T-helper 17 cell (primary cell): Measurements from ENCODE around the gene EPN1. TPM values are rescaled to one million over a fixed set of nuclear protein-coding genes. Genes with fewer than 3 reads are reported as not detected.
A peak's percentile ranks its signal among the peaks of the same experiment; 100 is the strongest.

Source experiments
- ATAC-seq: fragments of 150-1000 bp; cut with Tn5 transposase; 2 replicates; pipeline ENCODE4 v1.10.0; 2021; ENCODE audit warnings: mild to moderate bottlenecking, moderate library complexity
- DNase-seq, 3 donors: peaks; one replicate each; pipeline versions ENCODE4 v3.0.0 to v3.0.0-alpha.2; 2020 to 2021
- H3K9me3 ChIP-seq: one replicate; pipeline ENCODE4 v1.7.0; 2013; ENCODE audit warnings: low read length, mild to moderate bottlenecking; ENCODE audit not compliant: control insufficient read depth, poor library complexity, severe bottlenecking
- H3K27ac Mint-ChIP-seq: one replicate; pipeline ENCODE4 v1.8.0; 2022; ENCODE audit warnings: mild to moderate bottlenecking, moderate library complexity, mixed read lengths
- H3K27me3 Mint-ChIP-seq: one replicate; pipeline ENCODE4 v1.8.0; 2022; ENCODE audit warnings: mixed read lengths
- H3K36me3 Mint-ChIP-seq: one replicate; pipeline ENCODE4 v1.8.0; 2022; ENCODE audit warnings: low read depth, mixed read lengths
- H3K4me1 Mint-ChIP-seq: one replicate; pipeline ENCODE4 v1.8.0; 2022; ENCODE audit warnings: mild to moderate bottlenecking, mixed read lengths
- H3K4me3 Mint-ChIP-seq: one replicate; pipeline ENCODE4 v1.8.0; 2022; ENCODE audit warnings: mild to moderate bottlenecking, moderate library complexity, mixed read lengths
- total RNA-seq, 4 donors: library from RNA in 2 of 4; stranded (reverse) in 2 of 4; gene quantifications; one replicate each; pipeline ENCODE4 v1.2.3 and lab custom pipeline; 2022 to 2026

EPN1 gene
- total RNA-seq, 2 donors from 2014 or later = 42.5 to 44.1 TPM

- H3K27ac Mint-ChIP-seq = peak overlapping the region; percentile 90
- H3K4me1 Mint-ChIP-seq = peaks cover 49% of the 10 kb centered on the region
- H3K27me3 Mint-ChIP-seq = no peaks in the 10 kb centered on the region
- peak overlapping the region; percentile 76 for H3K4me3 Mint-ChIP-seq
- no peaks in the 10 kb centered on the region for H3K9me3 ChIP-seq
- no peak for DNase-seq
- no peak for ATAC-seq
- H3K36me3 Mint-ChIP-seq = peaks cover 9% of the 10 kb centered on the region
Measured at GRCh38 chr19:55659822-55660221, 15.2 kb upstream of the EPN1 start.

GRCh38 chr19:55660404-55660803, 14.6 kb upstream of the EPN1 start:
- ATAC-seq = no peak
- no peaks in the 10 kb centered on the region for H3K27me3 Mint-ChIP-seq
- no peaks in the 10 kb centered on the region for H3K9me3 ChIP-seq
- peaks cover 51% of the 10 kb centered on the region for H3K4me1 Mint-ChIP-seq
- peak overlapping the region; percentile 90 for H3K27ac Mint-ChIP-seq
- DNase-seq = no peak
- H3K4me3 Mint-ChIP-seq = no peak overlapping the region
- H3K36me3 Mint-ChIP-seq = peaks cover 9% of the 10 kb centered on the region

DNA sequence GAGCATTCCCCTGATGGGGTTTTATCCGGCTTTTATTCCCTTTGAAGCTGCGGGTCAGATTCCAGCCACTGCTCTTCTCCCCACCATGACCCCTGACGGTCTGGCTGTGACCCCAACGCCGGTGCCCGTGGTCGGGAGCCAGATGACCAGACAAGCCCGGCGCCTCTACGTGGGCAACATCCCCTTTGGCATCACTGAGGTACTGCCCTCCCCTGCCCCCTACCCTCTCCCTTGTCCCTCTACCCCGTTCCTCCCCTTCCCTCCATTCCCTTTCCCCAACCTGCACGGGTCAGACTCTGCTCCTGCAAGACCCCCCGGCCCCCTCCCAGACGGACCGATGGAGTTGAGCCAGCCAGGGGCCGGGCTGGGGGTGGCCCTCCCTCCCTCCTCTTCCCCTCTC, 14.0 kb upstream of the EPN1 start:
- DNase-seq (no peak), ATAC-seq (no peak)
- Mint-ChIP-seq H3K4me1 (peaks cover 48% of the 10 kb centered on the region), H3K36me3 (peaks cover 9% of the 10 kb centered on the region), H3K4me3 (no peak overlapping the region), H3K27me3 (no peaks in the 10 kb centered on the region), H3K27ac (peak overlapping the region; percentile 90)
- no peaks in the 10 kb centered on the region for H3K9me3 ChIP-seq

DNA sequence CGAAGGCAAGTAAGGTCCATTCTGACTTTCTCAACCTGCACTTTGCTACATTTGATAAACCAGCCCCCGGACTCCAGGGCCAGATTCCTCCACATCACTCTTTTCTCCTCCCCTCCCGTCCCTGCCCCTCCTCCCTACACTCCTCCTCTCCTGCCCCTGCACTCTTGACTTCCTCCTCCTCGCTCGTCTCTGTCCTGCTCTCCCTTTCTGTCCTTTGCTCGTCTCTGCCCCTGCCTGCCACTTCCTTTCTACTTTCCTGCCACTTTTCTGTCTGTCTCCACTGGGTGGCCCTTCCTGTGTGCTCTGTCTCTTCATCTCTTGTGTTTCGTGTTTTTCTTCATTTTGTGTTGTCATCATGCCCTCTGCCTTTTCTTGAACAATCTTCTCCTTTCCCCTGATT, 13.2 kb upstream of the EPN1 start:
- H3K36me3 Mint-ChIP-seq = peaks cover 9% of the 10 kb centered on the region

GRCh38 chr19:55663846-55664536, 11.0 kb upstream of the EPN1 start:
- DNase-seq (no peak), ATAC-seq (no peak)
- peaks cover 40% of the 10 kb centered on the region for H3K4me1 Mint-ChIP-seq
- H3K4me3 Mint-ChIP-seq = no peak overlapping the region
- no peaks in the 10 kb centered on the region for H3K9me3 ChIP-seq
- no peak overlapping the region for H3K27ac Mint-ChIP-seq
- no peaks in the 10 kb centered on the region for H3K27me3 Mint-ChIP-seq
- H3K36me3 Mint-ChIP-seq = peaks cover 9% of the 10 kb centered on the region

More for the DNA sequence above, 13.2 kb upstream of the EPN1 start:
- no peak overlapping the region for H3K4me3 Mint-ChIP-seq
- H3K27ac Mint-ChIP-seq = no peak overlapping the region
- ATAC-seq = no peak
- H3K27me3 Mint-ChIP-seq = no peaks in the 10 kb centered on the region
- peaks cover 44% of the 10 kb centered on the region for H3K4me1 Mint-ChIP-seq
- H3K9me3 ChIP-seq = no peaks in the 10 kb centered on the region
- DNase-seq = no peak

DNA sequence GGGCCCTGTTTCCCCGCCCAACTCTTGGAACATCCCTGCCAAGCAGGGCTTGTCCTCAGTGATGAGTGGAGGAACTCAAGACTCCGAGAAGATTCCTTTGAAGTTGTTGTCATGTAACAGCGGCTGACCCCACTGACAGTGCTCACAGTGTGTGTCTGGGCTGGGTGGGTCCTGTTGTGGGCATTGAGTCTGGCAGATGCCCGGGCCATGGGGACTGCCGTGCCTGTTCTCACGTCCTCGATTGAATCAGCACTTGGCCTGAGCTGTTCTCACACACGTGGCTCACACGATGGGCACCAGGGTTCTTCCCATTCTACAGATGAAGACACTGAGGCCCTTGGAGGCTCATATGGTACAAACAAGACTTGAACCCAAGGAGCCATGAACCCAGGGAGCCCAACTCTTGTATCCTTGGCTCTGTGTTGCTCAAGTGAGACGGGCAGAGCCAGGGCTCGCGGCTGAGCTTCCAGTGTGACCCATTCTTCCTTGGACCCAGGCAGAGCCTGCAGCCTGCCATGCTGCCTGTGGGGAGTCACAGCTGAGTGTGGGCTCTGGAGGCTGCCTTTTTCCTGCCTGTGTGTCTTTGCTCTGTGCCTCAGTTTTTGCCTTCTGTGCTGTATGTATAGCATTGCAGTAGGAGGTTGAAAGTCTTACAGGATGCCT, 8.6 kb upstream of the EPN1 start:
- H3K4me1 Mint-ChIP-seq = peaks cover 44% of the 10 kb centered on the region
- H3K9me3 ChIP-seq = no peaks in the 10 kb centered on the region
- no peak overlapping the region for H3K27ac Mint-ChIP-seq
- no peak overlapping the region for H3K4me3 Mint-ChIP-seq
- no peak for ATAC-seq
- H3K36me3 Mint-ChIP-seq = peaks cover 5% of the 10 kb centered on the region
- DNase-seq = no peak
- no peaks in the 10 kb centered on the region for H3K27me3 Mint-ChIP-seq

- Mint-ChIP-seq H3K27me3 (no peaks in the 10 kb centered on the region), H3K27ac (no peak overlapping the region), H3K4me1 (peaks cover 39% of the 10 kb centered on the region), H3K36me3 (peaks cover 1% of the 10 kb centered on the region), H3K4me3 (no peak overlapping the region)
- no peak for ATAC-seq
- DNase-seq = no peak
- no peaks in the 10 kb centered on the region for H3K9me3 ChIP-seq
Measured at GRCh38 chr19:55667006-55667381, 8.0 kb upstream of the EPN1 start.

DNA sequence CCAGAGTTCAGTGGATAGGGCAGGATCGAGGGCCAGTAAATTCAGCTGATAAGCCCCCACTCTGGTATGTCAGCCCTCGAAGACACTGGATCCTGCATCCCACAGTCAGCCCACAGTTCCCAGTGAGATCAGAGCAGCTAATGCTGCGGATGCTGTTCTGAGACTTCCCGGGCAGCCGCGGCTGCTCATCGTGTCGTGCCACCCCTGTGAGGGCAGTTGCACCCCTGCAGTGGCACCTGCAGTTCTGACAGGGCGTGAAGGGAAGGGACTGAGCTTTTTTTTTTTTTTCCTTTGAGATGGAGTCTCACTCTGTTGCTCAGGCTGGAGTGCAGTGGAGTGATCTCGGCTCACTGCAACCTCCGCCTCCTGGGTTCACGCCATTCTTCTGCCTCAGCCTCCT, 7.5 kb upstream of the EPN1 start:
- ATAC-seq (no peak), DNase-seq (no peak)
- H3K27ac Mint-ChIP-seq = no peak overlapping the region
- no peaks in the 10 kb centered on the region for H3K36me3 Mint-ChIP-seq
- no peaks in the 10 kb centered on the region for H3K27me3 Mint-ChIP-seq
- peaks cover 40% of the 10 kb centered on the region for H3K4me1 Mint-ChIP-seq
- H3K9me3 ChIP-seq = no peaks in the 10 kb centered on the region
- H3K4me3 Mint-ChIP-seq = no peak overlapping the region

GRCh38 chr19:55667958-55668357, 7.1 kb upstream of the EPN1 start:
- DNase-seq = no peak
- Mint-ChIP-seq H3K27ac (no peak overlapping the region), H3K27me3 (no peaks in the 10 kb centered on the region), H3K36me3 (no peaks in the 10 kb centered on the region), H3K4me1 (peaks cover 35% of the 10 kb centered on the region), H3K4me3 (no peak overlapping the region)
- no peak for ATAC-seq
- H3K9me3 ChIP-seq = no peaks in the 10 kb centered on the region

- no peaks in the 10 kb centered on the region for H3K36me3 Mint-ChIP-seq
- H3K27ac Mint-ChIP-seq = no peak overlapping the region
- H3K9me3 ChIP-seq = no peaks in the 10 kb centered on the region
- no peak for DNase-seq
- no peak for ATAC-seq
- peaks cover 37% of the 10 kb centered on the region for H3K4me1 Mint-ChIP-seq
- no peak overlapping the region for H3K4me3 Mint-ChIP-seq
- no peaks in the 10 kb centered on the region for H3K27me3 Mint-ChIP-seq
Measured at GRCh38 chr19:55668603-55669348, 6.2 kb upstream of the EPN1 start.

- DNase-seq = no peak
- H3K9me3 ChIP-seq = no peaks in the 10 kb centered on the region
- no peaks in the 10 kb centered on the region for H3K36me3 Mint-ChIP-seq
- ATAC-seq = no peak
- no peak overlapping the region for H3K27ac Mint-ChIP-seq
- no peak overlapping the region for H3K4me3 Mint-ChIP-seq
- H3K4me1 Mint-ChIP-seq = peaks cover 36% of the 10 kb centered on the region
- no peaks in the 10 kb centered on the region for H3K27me3 Mint-ChIP-seq
Measured at GRCh38 chr19:55669418-55670279, 5.4 kb upstream of the EPN1 start.

DNA sequence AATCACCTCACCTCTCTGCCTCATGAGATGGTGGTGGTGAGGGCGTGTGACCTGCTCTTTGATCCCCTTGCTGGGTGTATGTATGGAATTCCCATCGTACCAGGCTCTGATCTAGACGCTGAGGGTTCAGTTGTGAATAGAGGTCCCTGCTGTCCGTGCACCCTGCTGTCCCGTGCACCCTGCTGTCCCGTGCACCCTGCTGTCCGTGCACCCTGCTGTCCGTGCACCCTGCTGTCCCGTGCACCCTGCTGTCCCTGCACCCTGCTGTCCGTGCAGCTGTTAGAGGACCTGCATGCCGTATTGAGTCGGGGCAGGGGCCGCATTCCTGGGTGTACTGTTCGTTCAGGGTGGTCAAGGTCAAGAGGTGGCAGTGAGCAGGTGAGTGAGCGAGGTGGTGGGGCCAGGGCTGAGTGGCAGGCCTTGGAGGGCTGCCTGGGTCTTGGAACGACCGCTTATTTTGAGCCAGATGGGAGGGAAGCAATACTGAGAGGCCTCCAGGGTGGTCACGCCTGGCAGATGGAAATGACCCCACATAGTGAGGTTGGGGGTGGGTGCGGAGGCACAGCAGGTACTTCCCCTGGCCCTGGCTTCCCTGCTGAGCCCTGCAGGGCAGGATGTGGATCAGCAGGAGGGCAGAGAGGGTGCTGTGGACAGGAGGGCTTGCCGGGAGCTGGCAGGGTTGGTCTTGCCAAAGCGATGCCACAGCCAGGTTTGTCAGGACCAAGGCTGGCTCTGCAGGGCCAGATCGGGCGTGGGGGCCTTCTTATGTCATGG, 4.6 kb upstream of the EPN1 start:
- Mint-ChIP-seq H3K27me3 (no peaks in the 10 kb centered on the region), H3K4me1 (peaks cover 35% of the 10 kb centered on the region), H3K36me3 (peaks cover 1% of the 10 kb centered on the region), H3K4me3 (no peak overlapping the region), H3K27ac (peak overlapping the region; percentile 71)
- no peak for ATAC-seq
- H3K9me3 ChIP-seq = no peaks in the 10 kb centered on the region
- no peak for DNase-seq
